K562 (cell line): ENCODE measurements around the gene ILK. TPM values are rescaled to one million over a fixed set of nuclear protein-coding genes. Genes with fewer than 3 reads are reported as not detected.

Experiments
- BHLHE40 ChIP-seq: IDR thresholded peaks from 2 replicates; pipeline ENCODE4 v1.6.1; 2011; ENCODE audit warnings: low read length, improper control_type of control experiment
- MCM5 ChIP-seq: fragments of 450-650 bp; IDR thresholded peaks from 2 replicates; pipeline ENCODE4 v1.6.1; 2016; ENCODE audit warnings: low read depth
- MTA2 ChIP-seq: fragments of 450-650 bp; IDR thresholded peaks from 2 replicates; pipeline ENCODE4 v1.6.1; 2016; ENCODE audit warnings: low read depth
- MYBL2 ChIP-seq, 2 experiments: fragments of 450-650 bp in 1 of 2; sonication (generic) in 1 of 2; formaldehyde crosslinking in 1 of 2; IDR thresholded peaks; 2 replicates each; pipeline versions ENCODE4 v1.6.1 to v1.8.1; 2017 to 2022; ENCODE audit warnings: borderline replicate concordance in 1 of 2, inconsistent platforms in 1 of 2, low read depth in 1 of 2, mild to moderate bottlenecking in 1 of 2, missing genetic modification reagents in 1 of 2, moderate library complexity in 1 of 2
- NFIC ChIP-seq: fragments of 450-650 bp; IDR thresholded peaks from 2 replicates; pipeline ENCODE4 v1.6.1; 2017; ENCODE audit warnings: mild to moderate bottlenecking, inconsistent platforms
- RB1 ChIP-seq: fragments of 450-650 bp; IDR thresholded peaks from 2 replicates; pipeline ENCODE4 v1.6.1; 2017; ENCODE audit warnings: low read depth, mild to moderate bottlenecking
- SMARCC2 ChIP-seq: fragments of 450-650 bp; IDR thresholded peaks from 2 replicates; pipeline ENCODE4 v1.6.1; 2017; ENCODE audit warnings: antibody characterized with exemption, moderate library complexity, mild to moderate bottlenecking, low read depth
- SP1 ChIP-seq: sonication (generic); formaldehyde crosslinking; IDR thresholded peaks from 2 replicates; pipeline ENCODE4 v1.8.1; 2022; ENCODE audit warnings: mild to moderate bottlenecking, missing genetic modification reagents
- ZC3H4 ChIP-seq: sonication (generic); formaldehyde crosslinking; IDR thresholded peaks from 2 replicates; pipeline ENCODE4 v1.9.0; 2021; ENCODE audit warnings: missing genetic modification reagents, borderline replicate concordance
- ZFPM2 ChIP-seq: fragments of 250-450 bp; sonication (Bioruptor Pico); IDR thresholded peaks from 2 replicates; pipeline ENCODE4 v1.5.1; 2022; ENCODE audit warnings: mild to moderate bottlenecking
- ZNF717 ChIP-seq: fragments of 250-450 bp; sonication (Bioruptor Pico); IDR thresholded peaks from 2 replicates; pipeline ENCODE4 v1.5.0; 2021
- ZNF76 ChIP-seq: fragments of 250-450 bp; sonication (Bioruptor Pico); IDR thresholded peaks from 2 replicates; pipeline ENCODE4 v1.4.0; 2020; ENCODE audit warnings: mild to moderate bottlenecking, moderate library complexity, borderline replicate concordance
- polyA plus RNA-seq, 8 experiments: library from polyadenylated mRNA; depleted of rRNA in 4 of 8; stranded (reverse) in 5 of 8; unstranded in 3 of 8; fragments of >200 nt; fragmentation: Nextera tagmentation in 2 of 8; fragmentation: Illumina TruSeq in 1 of 8; extraction: Ambion mirVana in 2 of 8; extraction: Trizol in 1 of 8; gene quantifications; 2 replicates each; pipeline versions ENCODE4 v1.2.1 to v1.2.3, GENCODE V29; 2011 to 2014; ENCODE audit warnings: inconsistent platforms in 1 of 8, missing spikeins in 1 of 8
- total RNA-seq, 7 experiments: library from RNA; depleted of rRNA in 6 of 7; stranded (reverse); fragments of >200 nt in 6 of 7; fragmentation: Illumina TruSeq in 2 of 7; extraction: Trizol in 2 of 7; gene quantifications; 2 replicates each; pipeline versions ENCODE4 v1.2.1 to v1.2.3, GENCODE V29; 2011 to 2021; ENCODE audit warnings: low replicate concordance in 1 of 7
- TF ChIP-seq, protein P1 (sequence below): fragments of 150-350 bp; IDR thresholded peaks from 2 replicates; pipeline ENCODE4 v1.6.1; 2014; ENCODE audit warnings: low read depth, mild to moderate bottlenecking, low read length, borderline replicate concordance
- TF ChIP-seq, protein P2 (sequence below): IDR thresholded peaks from 3 replicates; pipeline ENCODE4 v1.6.1; 2011; ENCODE audit warnings: borderline replicate concordance, mild to moderate bottlenecking, moderate library complexity; ENCODE audit not compliant: insufficient read length; ENCODE audit errors: extremely low read depth
- TF ChIP-seq, protein P3 (sequence below): sonication (generic); IDR thresholded peaks from 2 replicates; pipeline ENCODE4 v1.6.1; 2016
- TF ChIP-seq, protein P4 (sequence below): fragments of 250-450 bp; sonication (Bioruptor Pico); IDR thresholded peaks from 2 replicates; pipeline ENCODE4 v1.8.0; 2022; ENCODE audit warnings: moderate library complexity, mild to moderate bottlenecking, inconsistent platforms

Gene ILK
- total and polyA plus RNA-seq, 9 of the 15 experiments (the other 6 are each of a cell fraction or from before 2014, with no cell fraction given): 43.3 to 95.9 (median 58.9) TPM

GRCh38 chr11:6603287-6604080, at the start of gene ILK, which contains the start of gene RRP8 (continued):
- TF ChIP-seq ZFPM2 (CRISPR knock-in tag) (no peak), ZNF76 (CRISPR knock-in tag) (0 out of 2 replicates have a peak, but pooled peaks have one; percentile 38), NFIC (peak; percentile 50), MYBL2 (IDR thresholded peaks at IDR 0.05; ENCODE audit: low read depth) (no peak), MYBL2 (CRISPR knock-in tag; IDR thresholded peaks at IDR 0.05; ENCODE audit: borderline replicate concordance) (no peak), SP1 (CRISPR knock-in tag) (peak; percentile 50), BHLHE40 (peak; percentile 37; the same call in 1 of the 2 replicates), MCM5 (no peak), SMARCC2 (peak; percentile 41; the same call in 1 of the 2 replicates), MTA2 (no peak), ZC3H4 (CRISPR knock-in tag) (no peak; the same call in 1 of the 2 replicates), RB1 (peak; percentile 95), ZNF717 (CRISPR knock-in tag) (no peak)
- TF ChIP-seq, protein P1, sequence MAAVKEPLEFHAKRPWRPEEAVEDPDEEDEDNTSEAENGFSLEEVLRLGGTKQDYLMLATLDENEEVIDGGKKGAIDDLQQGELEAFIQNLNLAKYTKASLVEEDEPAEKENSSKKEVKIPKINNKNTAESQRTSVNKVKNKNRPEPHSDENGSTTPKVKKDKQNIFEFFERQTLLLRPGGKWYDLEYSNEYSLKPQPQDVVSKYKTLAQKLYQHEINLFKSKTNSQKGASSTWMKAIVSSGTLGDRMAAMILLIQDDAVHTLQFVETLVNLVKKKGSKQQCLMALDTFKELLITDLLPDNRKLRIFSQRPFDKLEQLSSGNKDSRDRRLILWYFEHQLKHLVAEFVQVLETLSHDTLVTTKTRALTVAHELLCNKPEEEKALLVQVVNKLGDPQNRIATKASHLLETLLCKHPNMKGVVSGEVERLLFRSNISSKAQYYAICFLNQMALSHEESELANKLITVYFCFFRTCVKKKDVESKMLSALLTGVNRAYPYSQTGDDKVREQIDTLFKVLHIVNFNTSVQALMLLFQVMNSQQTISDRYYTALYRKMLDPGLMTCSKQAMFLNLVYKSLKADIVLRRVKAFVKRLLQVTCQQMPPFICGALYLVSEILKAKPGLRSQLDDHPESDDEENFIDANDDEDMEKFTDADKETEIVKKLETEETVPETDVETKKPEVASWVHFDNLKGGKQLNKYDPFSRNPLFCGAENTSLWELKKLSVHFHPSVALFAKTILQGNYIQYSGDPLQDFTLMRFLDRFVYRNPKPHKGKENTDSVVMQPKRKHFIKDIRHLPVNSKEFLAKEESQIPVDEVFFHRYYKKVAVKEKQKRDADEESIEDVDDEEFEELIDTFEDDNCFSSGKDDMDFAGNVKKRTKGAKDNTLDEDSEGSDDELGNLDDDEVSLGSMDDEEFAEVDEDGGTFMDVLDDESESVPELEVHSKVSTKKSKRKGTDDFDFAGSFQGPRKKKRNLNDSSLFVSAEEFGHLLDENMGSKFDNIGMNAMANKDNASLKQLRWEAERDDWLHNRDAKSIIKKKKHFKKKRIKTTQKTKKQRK: no peak
- TF ChIP-seq, protein P2, sequence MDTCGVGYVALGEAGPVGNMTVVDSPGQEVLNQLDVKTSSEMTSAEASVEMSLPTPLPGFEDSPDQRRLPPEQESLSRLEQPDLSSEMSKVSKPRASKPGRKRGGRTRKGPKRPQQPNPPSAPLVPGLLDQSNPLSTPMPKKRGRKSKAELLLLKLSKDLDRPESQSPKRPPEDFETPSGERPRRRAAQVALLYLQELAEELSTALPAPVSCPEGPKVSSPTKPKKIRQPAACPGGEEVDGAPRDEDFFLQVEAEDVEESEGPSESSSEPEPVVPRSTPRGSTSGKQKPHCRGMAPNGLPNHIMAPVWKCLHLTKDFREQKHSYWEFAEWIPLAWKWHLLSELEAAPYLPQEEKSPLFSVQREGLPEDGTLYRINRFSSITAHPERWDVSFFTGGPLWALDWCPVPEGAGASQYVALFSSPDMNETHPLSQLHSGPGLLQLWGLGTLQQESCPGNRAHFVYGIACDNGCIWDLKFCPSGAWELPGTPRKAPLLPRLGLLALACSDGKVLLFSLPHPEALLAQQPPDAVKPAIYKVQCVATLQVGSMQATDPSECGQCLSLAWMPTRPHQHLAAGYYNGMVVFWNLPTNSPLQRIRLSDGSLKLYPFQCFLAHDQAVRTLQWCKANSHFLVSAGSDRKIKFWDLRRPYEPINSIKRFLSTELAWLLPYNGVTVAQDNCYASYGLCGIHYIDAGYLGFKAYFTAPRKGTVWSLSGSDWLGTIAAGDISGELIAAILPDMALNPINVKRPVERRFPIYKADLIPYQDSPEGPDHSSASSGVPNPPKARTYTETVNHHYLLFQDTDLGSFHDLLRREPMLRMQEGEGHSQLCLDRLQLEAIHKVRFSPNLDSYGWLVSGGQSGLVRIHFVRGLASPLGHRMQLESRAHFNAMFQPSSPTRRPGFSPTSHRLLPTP: no peak
- TF ChIP-seq, protein P3, sequence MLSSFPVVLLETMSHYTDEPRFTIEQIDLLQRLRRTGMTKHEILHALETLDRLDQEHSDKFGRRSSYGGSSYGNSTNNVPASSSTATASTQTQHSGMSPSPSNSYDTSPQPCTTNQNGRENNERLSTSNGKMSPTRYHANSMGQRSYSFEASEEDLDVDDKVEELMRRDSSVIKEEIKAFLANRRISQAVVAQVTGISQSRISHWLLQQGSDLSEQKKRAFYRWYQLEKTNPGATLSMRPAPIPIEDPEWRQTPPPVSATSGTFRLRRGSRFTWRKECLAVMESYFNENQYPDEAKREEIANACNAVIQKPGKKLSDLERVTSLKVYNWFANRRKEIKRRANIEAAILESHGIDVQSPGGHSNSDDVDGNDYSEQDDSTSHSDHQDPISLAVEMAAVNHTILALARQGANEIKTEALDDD: no peak; the same call in 1 of the 2 replicates
- TF ChIP-seq, protein P4, sequence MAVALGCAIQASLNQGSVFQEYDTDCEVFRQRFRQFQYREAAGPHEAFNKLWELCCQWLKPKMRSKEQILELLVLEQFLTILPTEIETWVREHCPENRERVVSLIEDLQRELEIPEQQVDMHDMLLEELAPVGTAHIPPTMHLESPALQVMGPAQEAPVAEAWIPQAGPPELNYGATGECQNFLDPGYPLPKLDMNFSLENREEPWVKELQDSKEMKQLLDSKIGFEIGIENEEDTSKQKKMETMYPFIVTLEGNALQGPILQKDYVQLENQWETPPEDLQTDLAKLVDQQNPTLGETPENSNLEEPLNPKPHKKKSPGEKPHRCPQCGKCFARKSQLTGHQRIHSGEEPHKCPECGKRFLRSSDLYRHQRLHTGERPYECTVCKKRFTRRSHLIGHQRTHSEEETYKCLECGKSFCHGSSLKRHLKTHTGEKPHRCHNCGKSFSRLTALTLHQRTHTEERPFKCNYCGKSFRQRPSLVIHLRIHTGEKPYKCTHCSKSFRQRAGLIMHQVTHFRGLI (CRISPR knock-in tag): no peak
